ENCODE measurements around the gene LPP. TPM values are rescaled to one million over a fixed set of nuclear protein-coding genes. Genes with fewer than 3 reads are reported as not detected.

LPP gene
- total RNA-seq, 1 experiment from 2014 or later: 120 TPM

DNA sequence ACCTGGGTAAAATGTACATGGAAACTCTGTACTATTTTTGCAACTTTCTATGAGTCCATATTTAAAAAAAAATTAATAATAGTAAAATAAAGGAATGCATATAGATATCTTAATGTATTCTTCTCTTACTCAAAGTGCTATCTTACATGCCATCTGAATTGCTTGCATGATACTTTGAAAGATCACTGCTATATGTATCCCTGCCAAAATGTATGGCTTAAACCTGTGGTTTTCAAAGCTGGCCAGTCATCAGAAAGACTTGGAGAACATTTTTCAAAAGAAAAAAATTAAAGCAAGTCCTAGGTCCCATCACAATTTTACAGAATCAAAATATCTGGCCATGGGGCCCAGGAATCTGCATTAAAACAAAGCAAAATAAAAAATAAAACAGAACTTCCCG is 262.1 kb downstream of the LPP start:
- Mint-ChIP-seq H3K4me3 (ENCODE audit: unreplicated experiment) (no peak overlapping the region), H3K9me3 (ENCODE audit: unreplicated experiment) (no peaks in the 10 kb centered on the region), H3K4me1 (ENCODE audit: low read depth, unreplicated experiment) (no peaks in the 10 kb centered on the region), H3K27ac (ENCODE audit: unreplicated experiment) (no peak overlapping the region), H3K36me3 (ENCODE audit: insufficient read depth, unreplicated experiment) (peaks cover 6% of the 10 kb centered on the region), H3K27me3 (ENCODE audit: insufficient read depth, unreplicated experiment) (no peaks in the 10 kb centered on the region)
- Histone ChIP-seq H3K36me3 (ENCODE audit: control insufficient read depth, insufficient read depth, low read length) (no peaks in the 10 kb centered on the region), H3K9me3 (no peaks in the 10 kb centered on the region), H3K4me1 (no peaks in the 10 kb centered on the region), H3K27me3 (replicated peaks; ENCODE audit: control insufficient read depth, insufficient read depth, low read length) (no peaks in the 10 kb centered on the region), H3K4me3 (ENCODE audit: low read depth, low read length) (no peak overlapping the region)
- ChIA-PET POLR2A (no interaction called here), CTCF (no interaction called here)
- BruUV-seq (replicated peaks): no TSS peak
- DNase-seq: no peak
- no peak for TF ChIP-seq CTCF (IDR thresholded peaks at IDR 0.05; ENCODE audit: insufficient read depth in 1 of 2, low read depth in 1 of 2, low read length in 1 of 2, severe bottlenecking in 1 of 2, unreplicated experiment in 1 of 2)
- intact Hi-C loops (cut with micrococcal nuclease; ENCODE audit: unreplicated experiment): no loop called here

- no peaks in the 10 kb centered on the region for H3K9me3 ChIP-seq
- H3K27ac Mint-ChIP-seq (ENCODE audit: unreplicated experiment): no peak overlapping the region
- H3K4me1 Mint-ChIP-seq (ENCODE audit: low read depth, unreplicated experiment): no peaks in the 10 kb centered on the region
- H3K27me3 Mint-ChIP-seq (ENCODE audit: insufficient read depth, unreplicated experiment): no peaks in the 10 kb centered on the region
- CTCF ChIA-PET: no interaction called here
- no peak for DNase-seq
- no peak overlapping the region for H3K4me3 Mint-ChIP-seq (ENCODE audit: unreplicated experiment)
- peaks cover 6% of the 10 kb centered on the region for H3K36me3 Mint-ChIP-seq (ENCODE audit: insufficient read depth, unreplicated experiment)
- POLR2A ChIA-PET: no interaction called here
- no peaks in the 10 kb centered on the region for H3K9me3 Mint-ChIP-seq (ENCODE audit: unreplicated experiment)
- no TSS peak for BruUV-seq (replicated peaks)
- H3K36me3 ChIP-seq (ENCODE audit: control insufficient read depth, insufficient read depth, low read length): no peaks in the 10 kb centered on the region
- H3K4me1 ChIP-seq: no peaks in the 10 kb centered on the region
- TF ChIP-seq CTCF (IDR thresholded peaks at IDR 0.05; ENCODE audit: insufficient read depth in 1 of 2, low read depth in 1 of 2, low read length in 1 of 2, severe bottlenecking in 1 of 2, unreplicated experiment in 1 of 2): no peak
- intact Hi-C loops (cut with micrococcal nuclease; ENCODE audit: unreplicated experiment): no loop called here
- no peak overlapping the region for H3K4me3 ChIP-seq (ENCODE audit: low read depth, low read length)
- H3K27me3 ChIP-seq (replicated peaks; ENCODE audit: control insufficient read depth, insufficient read depth, low read length): no peaks in the 10 kb centered on the region
These were observed 263.3 kb downstream of the LPP start for GRCh38 chr3:188417271-188417696.

GRCh38 chr3:188417766-188418165 is 263.8 kb downstream of the LPP start:
- H3K36me3 Mint-ChIP-seq (ENCODE audit: insufficient read depth, unreplicated experiment): peaks cover 6% of the 10 kb centered on the region
- no peak for TF ChIP-seq CTCF (IDR thresholded peaks at IDR 0.05; ENCODE audit: insufficient read depth in 1 of 2, low read depth in 1 of 2, low read length in 1 of 2, severe bottlenecking in 1 of 2, unreplicated experiment in 1 of 2)

More at GRCh38 chr3:188417766-188418165, 263.8 kb downstream of the LPP start:
- intact Hi-C loops (cut with micrococcal nuclease; ENCODE audit: unreplicated experiment): no loop called here
- Histone ChIP-seq H3K27me3 (replicated peaks; ENCODE audit: control insufficient read depth, insufficient read depth, low read length) (no peaks in the 10 kb centered on the region), H3K9me3 (no peaks in the 10 kb centered on the region), H3K4me1 (no peaks in the 10 kb centered on the region), H3K36me3 (ENCODE audit: control insufficient read depth, insufficient read depth, low read length) (no peaks in the 10 kb centered on the region), H3K4me3 (ENCODE audit: low read depth, low read length) (no peak overlapping the region)
- Mint-ChIP-seq H3K27me3 (ENCODE audit: insufficient read depth, unreplicated experiment) (no peaks in the 10 kb centered on the region), H3K27ac (ENCODE audit: unreplicated experiment) (no peak overlapping the region), H3K4me3 (ENCODE audit: unreplicated experiment) (no peak overlapping the region), H3K9me3 (ENCODE audit: unreplicated experiment) (no peaks in the 10 kb centered on the region), H3K4me1 (ENCODE audit: low read depth, unreplicated experiment) (no peaks in the 10 kb centered on the region)
- ChIA-PET POLR2A (no interaction called here), CTCF (interaction anchor here (0.5 kb wide), 1 partner anchor 106 kb away, joined by 3 read pairs; no protein-coding TSS in a partner anchor)
- no peak for DNase-seq
- BruUV-seq (replicated peaks): no TSS peak

Data from Caco-2 (cell line).